HG03159 (cell line): ENCODE results near the gene LSMEM2.

Experiments used
- ATAC-seq: cut with Tn5 transposase; IDR thresholded peaks from one replicate; pipeline ENCODE4 v1.9.1; 2021; ENCODE audit warnings: mild to moderate bottlenecking, moderate library complexity; ENCODE audit not compliant: unreplicated experiment

Gene LSMEM2

GRCh38 chr3:50319894-50320625, 41.2 kb downstream of the LSMEM2 start:
- no peak for ATAC-seq

DNA sequence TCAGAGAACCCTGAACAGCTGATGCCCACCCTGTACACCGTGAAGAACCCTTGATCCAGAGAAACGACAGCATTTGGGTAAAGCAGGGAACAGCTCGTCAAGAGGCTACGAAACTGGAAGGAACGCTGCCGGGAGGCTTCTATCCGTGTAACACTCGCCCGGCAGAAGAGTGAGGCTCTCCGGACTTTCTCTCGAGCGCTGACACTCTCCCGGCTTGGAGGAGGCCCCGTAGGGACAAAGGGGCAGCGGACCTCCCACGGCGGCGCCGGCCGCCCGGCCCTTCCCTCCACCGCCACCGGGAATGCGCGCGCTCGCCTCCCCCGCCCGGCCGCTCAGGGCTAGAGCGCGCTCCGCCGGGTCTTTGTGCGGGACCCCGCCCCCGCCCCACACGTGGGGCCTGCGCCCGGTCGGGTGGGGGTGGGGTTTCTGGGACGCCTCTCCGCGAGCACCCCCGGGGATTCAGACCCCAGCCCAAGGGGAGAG, 42.0 kb downstream of the LSMEM2 start:
- ATAC-seq, result peak; percentile 45

GRCh38 chr3:50321336-50322114, 42.6 kb downstream of the LSMEM2 start:
- peak; percentile 75 for ATAC-seq

DNA sequence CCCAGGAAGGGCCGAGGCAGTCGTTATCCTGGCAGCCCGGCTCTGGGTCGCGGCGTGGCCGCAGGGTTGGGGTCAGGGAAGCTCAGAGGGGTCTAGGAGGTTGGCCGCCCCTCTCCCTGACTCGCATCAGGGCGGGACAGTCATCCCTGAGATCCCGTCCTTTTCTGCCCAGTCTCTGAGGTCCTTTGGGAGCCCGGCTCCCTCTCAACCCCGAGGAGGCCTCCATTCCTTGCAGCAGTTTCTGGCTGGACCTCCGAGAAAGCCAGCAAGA, 43.2 kb downstream of the LSMEM2 start:
- ATAC-seq, result no peak

DNA sequence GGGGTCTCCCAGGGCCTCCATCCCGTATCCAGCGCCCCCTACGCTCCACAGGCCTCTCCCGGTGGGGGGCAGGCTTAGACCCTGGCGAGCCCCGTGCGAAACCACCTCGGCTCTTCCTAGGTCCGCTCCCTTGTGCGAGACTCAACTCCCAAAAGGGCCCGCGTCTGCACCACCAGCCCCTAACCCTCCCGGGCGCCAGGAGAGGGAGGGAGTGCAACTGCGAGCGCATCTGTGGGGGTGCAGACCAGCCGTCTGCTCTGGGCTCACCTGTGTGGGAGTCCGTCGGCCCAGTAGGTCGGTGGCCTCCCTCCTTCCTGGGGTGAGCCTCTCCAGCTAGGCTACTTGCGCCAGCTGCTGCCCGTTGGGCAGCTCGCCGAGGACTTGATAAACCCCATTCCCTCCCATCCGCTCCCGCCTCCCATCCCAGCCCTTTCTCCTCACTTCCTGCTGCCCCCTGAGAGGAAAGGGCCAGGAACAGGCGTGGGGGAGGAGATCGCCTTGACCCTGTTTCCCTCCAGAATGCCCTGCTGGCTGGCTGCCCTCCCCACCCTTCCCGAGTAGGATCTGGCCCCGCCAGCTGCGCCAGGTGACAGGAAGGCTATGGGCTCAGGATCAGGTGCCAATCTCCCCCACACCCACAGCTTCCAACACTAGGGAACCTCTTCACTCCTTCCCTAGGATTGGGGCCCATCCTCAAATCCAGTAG, 43.7 kb downstream of the LSMEM2 start, which contains the start of gene HYAL2:
Gene HYAL2 (minus strand): TSS at position 360 of the 706 bp plus-strand sequence. CDS start 2,256 bp downstream, outside the sequence.
- no peak for ATAC-seq

- ATAC-seq, result no peak
These were observed 44.3 kb downstream of the LSMEM2 start for GRCh38 chr3:50323092-50323600.

DNA sequence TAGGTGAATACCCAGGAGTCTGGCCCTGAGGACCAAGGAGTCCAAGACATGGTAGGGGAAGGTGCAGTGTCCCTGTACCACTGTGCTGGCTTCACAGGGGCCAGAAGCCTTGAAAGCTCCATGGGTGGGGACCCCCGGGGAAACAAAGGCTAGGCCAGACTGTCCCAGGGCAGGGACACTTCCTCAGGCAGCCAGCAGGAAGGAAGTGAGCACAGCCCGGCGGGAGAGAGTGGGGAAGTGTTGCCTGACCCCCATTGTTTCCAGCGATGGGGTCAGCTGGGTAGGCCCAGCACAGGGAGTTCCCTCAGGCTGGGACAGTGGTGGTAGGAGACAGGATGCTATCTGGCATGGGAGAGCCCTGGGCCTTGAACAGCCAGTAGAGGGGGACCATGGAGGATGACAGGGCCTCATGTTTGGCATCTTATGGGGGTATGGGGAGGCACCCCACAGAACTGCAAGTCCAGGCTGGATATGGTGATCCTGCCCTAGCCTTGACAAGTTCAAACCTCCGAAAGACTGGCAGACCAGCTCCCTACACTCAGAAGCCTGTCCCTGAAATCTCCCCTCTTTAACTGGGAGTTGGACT, 44.8 kb downstream of the LSMEM2 start:
- no peak for ATAC-seq

GRCh38 chr3:50324351-50325112, 45.6 kb downstream of the LSMEM2 start:
- ATAC-seq, result no peak

- ATAC-seq, result no peak
These were observed 46.2 kb downstream of the LSMEM2 start for GRCh38 chr3:50325113-50325480.

DNA sequence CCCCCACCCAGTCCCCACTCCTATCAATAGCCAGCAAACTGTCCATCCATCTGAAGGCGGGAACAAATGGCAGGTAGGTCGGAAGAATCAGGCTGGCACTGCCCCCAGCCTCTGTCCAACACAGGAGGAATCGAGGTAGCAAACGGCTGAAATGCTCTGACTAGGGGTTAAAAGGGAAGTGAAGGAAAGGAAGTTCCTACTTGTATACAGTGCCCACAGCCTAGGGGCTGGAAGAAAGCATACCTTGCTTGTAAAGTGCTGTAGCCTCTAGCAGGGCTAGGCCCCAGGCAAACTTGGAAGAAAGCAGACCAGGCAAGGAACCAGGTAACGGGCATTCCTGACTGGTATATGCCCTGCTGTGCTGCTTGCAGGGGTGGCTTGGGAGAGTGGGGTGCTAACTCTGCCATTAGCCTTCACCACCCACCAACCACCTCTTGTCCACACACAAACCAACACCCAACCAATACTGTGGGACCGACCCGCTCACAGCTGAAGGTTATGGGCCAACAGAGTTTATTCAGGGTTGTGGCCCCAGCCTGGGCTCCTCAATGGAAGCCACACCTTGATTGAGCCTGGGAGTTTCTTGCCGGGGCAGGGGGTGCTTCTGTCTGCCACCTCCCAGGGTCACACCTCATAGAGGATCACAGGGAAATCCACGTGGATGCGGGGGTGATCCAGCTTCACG, 46.8 kb downstream of the LSMEM2 start:
- no peak for ATAC-seq

GRCh38 chr3:50326182-50326541, 47.3 kb downstream of the LSMEM2 start:
- ATAC-seq, result no peak

GRCh38 chr3:50327129-50327528, 48.2 kb downstream of the LSMEM2 start:
- no peak for ATAC-seq

DNA sequence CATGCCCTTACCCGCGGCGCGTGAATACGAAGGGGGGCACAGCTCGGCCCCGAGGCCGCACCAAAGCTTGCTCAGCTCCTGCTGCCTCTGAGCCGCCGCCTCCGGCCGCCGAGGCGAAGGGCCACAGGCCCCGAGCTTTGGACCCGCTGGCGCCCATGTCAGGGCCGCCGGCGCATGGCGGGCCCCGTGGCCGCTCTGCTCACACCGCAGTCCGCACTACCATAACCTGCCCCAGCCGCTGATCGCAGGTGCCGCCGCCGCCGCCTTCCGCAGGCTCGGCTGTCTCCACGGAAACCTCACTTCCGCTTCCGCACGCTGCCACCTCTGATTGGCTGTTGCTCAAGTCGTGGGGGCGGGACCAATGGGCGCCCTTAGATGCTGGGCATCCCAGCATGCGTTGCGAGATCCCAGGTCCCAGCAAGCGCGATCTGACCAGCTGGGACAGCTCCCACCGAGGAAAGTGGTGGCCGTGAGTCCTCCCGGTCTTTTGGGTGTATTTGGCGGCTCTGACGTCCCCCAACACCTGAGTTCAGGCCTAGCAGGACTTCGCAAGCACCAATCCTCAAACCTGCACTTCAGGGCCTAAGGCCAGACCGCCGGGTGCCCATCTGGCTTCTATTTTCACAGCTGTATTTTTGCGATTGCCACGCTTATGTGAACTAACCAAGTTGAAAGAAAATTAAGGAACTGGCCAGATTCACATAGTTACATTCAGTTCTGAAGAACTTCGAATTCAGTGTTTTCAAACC, 49.2 kb downstream of the LSMEM2 start, which contains the start of gene TUSC2:
Gene TUSC2 (minus strand): TSS at position 281 of the 749 bp plus-strand sequence. CDS start 124 bp downstream, at position 157.
- peak; percentile 77 for ATAC-seq

DNA sequence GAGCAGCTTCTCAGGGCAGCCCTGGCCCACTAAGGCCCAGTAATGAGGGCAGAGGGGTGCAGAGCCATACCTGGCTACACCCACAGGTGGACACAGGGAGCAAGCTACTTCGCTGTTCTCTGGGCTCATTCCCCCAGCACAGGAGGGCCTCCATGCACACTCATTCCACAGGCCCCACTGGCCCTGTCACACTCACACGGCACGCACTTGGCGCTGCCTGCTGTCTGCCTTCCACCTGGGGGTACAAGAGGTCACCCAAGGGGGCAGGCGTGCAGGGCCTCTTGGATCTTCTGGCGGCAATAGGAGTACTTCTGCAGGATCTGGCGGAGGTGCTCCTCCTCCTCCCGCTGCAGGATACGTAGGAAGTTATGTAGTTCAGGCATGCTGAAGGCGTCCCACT, 51.4 kb downstream of the LSMEM2 start:
- ATAC-seq, result no peak

- no peak for ATAC-seq
These were observed 52.5 kb downstream of the LSMEM2 start for GRCh38 chr3:50331364-50331907.

DNA sequence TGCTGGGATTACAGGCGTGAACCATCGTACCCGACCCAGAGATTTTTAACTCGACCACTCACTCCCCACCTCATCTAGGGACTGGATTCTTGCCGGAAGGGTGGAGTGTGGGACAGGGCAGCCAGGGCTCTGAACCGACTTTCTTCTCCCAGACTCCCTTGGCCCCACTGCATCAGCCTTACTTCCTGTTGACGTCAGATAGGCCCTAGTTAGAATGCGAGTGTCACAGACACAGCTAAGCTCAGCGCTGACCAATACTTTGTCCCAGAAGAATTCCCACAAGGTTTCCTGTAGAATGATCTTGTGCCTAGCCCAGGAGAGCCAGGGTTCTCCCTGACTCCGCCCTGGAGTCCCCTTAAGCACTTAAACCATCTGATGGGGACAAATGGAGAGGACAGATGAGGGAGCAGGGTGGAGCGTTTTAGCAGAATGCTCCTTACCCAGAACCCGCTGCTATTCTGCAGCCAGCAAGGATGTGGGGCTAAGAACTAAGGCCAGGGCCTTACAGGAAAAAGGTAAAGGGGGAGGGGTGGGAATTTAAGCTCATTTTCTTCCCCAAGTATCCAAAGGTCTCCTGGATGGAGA, 54.9 kb downstream of the LSMEM2 start:
- no peak for ATAC-seq

GRCh38 chr3:50334339-50335075, 55.6 kb downstream of the LSMEM2 start:
- ATAC-seq, result no peak
